OCI-LY7 (cell line): ENCODE data around the gene NBPF6. TPM values are rescaled to one million over a fixed set of nuclear protein-coding genes. Genes with fewer than 3 reads are reported as not detected.

Experiments used
- BruUV-seq: library from RNA; stranded (reverse); fragments of 400-500 nt; replicated peaks from 2 replicates; lab custom pipeline; 2021; lab: Mats Ljungman, UMichigan
- CTCF ChIA-PET: fragments of 300-600 bp; sonication (Branson Sonifier 250); formaldehyde crosslinking; loops from one replicate; lab custom pipeline; 2022; ENCODE audit warnings: antibody characterized with exemption; ENCODE audit not compliant: unreplicated experiment; lab: Charles Lee
- POLR2A ChIA-PET: fragments of 300-600 bp; sonication (Branson Sonifier 250); formaldehyde crosslinking; loops from one replicate; lab custom pipeline; 2022; ENCODE audit warnings: antibody characterized with exemption; lab: Charles Lee
- DNase-seq: peaks from one replicate; pipeline ENCODE4 v3.0.0-alpha.2; 2015; ENCODE audit warnings: low spot score
- H2AFZ ChIP-seq: fragments of 200-600 bp; sonication (generic), shearing (Covaris generic); 2 replicates; pipeline ENCODE4 v1.6.1; 2014; ENCODE audit warnings: mild to moderate bottlenecking, antibody characterized with exemption, low read length, moderate library complexity
- H3K27ac ChIP-seq: fragments of 200-600 bp; sonication (generic); 2 replicates; pipeline ENCODE4 v1.5.1; 2014; ENCODE audit warnings: mixed run types, low read depth, mild to moderate bottlenecking, moderate library complexity, low read length, inconsistent platforms; ENCODE audit not compliant: poor library complexity, severe bottlenecking
- H3K36me3 ChIP-seq: fragments of 200-600 bp; sonication (generic); 2 replicates; pipeline ENCODE4 v1.6.1; 2014; ENCODE audit warnings: mild to moderate bottlenecking, antibody characterized with exemption, low read length, moderate library complexity, mixed read lengths; ENCODE audit not compliant: insufficient read depth
- H3K4me1 ChIP-seq: fragments of 200-600 bp; sonication (generic); 2 replicates; pipeline ENCODE4 v1.5.1; 2014; ENCODE audit warnings: mild to moderate bottlenecking, low read length; ENCODE audit not compliant: insufficient read depth, poor library complexity, severe bottlenecking
- H3K4me2 ChIP-seq: fragments of 200-600 bp; sonication (generic); 2 replicates; pipeline ENCODE4 v1.6.1; 2014; ENCODE audit warnings: mild to moderate bottlenecking, low read length
- H3K4me3 ChIP-seq: fragments of 200-600 bp; sonication (generic); 2 replicates; pipeline ENCODE4 v1.5.1; 2014; ENCODE audit warnings: mild to moderate bottlenecking, low read depth, low read length; ENCODE audit not compliant: poor library complexity, severe bottlenecking
- H3K79me2 ChIP-seq: fragments of 200-600 bp; sonication (generic); 2 replicates; pipeline ENCODE4 v1.6.1; 2016; ENCODE audit warnings: low read depth, mild to moderate bottlenecking, low read length, moderate library complexity, mixed read lengths; ENCODE audit not compliant: insufficient read depth
- H3K9me2 ChIP-seq: fragments of 200-600 bp; sonication (generic); 2 replicates; pipeline ENCODE4 v1.6.1; 2016; ENCODE audit warnings: mild to moderate bottlenecking, low read length, mixed read lengths; ENCODE audit not compliant: insufficient read depth
- H3K9me3 ChIP-seq: fragments of 200-600 bp; sonication (generic); 2 replicates; pipeline ENCODE4 v1.6.1; 2014; ENCODE audit warnings: mild to moderate bottlenecking, mixed run types, low read length, mixed read lengths
- H4K20me1 ChIP-seq: fragments of 200-600 bp; sonication (generic); 2 replicates; pipeline ENCODE4 v1.6.1; 2014; ENCODE audit warnings: mild to moderate bottlenecking, antibody characterized with exemption, low read length, moderate library complexity, mixed read lengths; ENCODE audit not compliant: insufficient read depth
- EZH2phosphoT487 ChIP-seq: fragments of 200-600 bp; sonication (generic); IDR thresholded peaks from 2 replicates; pipeline ENCODE4 v1.6.1; 2018; ENCODE audit warnings: low read depth, borderline replicate concordance, mild to moderate bottlenecking, mixed run types, antibody characterized with exemption, low read length, moderate library complexity, mixed read lengths
- intact Hi-C: fragments of 100-400 bp; cut with micrococcal nuclease; formaldehyde crosslinking; loops from one replicate; pipeline ENCODE4 v1.10.0; 2022; ENCODE audit not compliant: unreplicated experiment
- total RNA-seq, 2 experiments: library from RNA; depleted of rRNA in 1 of 2; stranded (reverse); fragments of >200 nt in 1 of 2; shearing (Covaris generic) in 1 of 2; gene quantifications; 2 replicates each; pipeline ENCODE4 v1.2.3, GENCODE V29; 2014 to 2022
- TF ChIP-seq, protein P1 (sequence below): fragments of 200-600 bp; sonication (generic); conservative IDR thresholded peaks from 2 replicates; pipeline ENCODE4 v1.5.1; 2014; ENCODE audit warnings: mild to moderate bottlenecking, antibody characterized with exemption, low read length, moderate library complexity, mixed read lengths

The NBPF6 gene
- total RNA-seq, 2 experiments from 2014 or later, result not detected

- Histone ChIP-seq H3K36me3 (no peaks in the 10 kb centered on the region), H3K9me3 (no peaks in the 10 kb centered on the region), H3K9me2 (no peaks in the 10 kb centered on the region), H3K79me2 (no peaks in the 10 kb centered on the region), H2AFZ (no peak overlapping the region), H4K20me1 (no peaks in the 10 kb centered on the region), H3K4me1 (no peaks in the 10 kb centered on the region), H3K4me2 (no peak overlapping the region), H3K27ac (no peak overlapping the region), H3K4me3 (no peak overlapping the region)
- ChIA-PET POLR2A (no interaction called here), CTCF (no interaction called here)
- intact Hi-C loops, result no loop called here
- TF ChIP-seq EZH2phosphoT487, result no peak
- TF ChIP-seq, protein P1, sequence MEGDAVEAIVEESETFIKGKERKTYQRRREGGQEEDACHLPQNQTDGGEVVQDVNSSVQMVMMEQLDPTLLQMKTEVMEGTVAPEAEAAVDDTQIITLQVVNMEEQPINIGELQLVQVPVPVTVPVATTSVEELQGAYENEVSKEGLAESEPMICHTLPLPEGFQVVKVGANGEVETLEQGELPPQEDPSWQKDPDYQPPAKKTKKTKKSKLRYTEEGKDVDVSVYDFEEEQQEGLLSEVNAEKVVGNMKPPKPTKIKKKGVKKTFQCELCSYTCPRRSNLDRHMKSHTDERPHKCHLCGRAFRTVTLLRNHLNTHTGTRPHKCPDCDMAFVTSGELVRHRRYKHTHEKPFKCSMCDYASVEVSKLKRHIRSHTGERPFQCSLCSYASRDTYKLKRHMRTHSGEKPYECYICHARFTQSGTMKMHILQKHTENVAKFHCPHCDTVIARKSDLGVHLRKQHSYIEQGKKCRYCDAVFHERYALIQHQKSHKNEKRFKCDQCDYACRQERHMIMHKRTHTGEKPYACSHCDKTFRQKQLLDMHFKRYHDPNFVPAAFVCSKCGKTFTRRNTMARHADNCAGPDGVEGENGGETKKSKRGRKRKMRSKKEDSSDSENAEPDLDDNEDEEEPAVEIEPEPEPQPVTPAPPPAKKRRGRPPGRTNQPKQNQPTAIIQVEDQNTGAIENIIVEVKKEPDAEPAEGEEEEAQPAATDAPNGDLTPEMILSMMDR, result no peak
- BruUV-seq, result no TSS peak
- no peak for DNase-seq
These were observed 53.1 kb downstream of the NBPF6 start for GRCh38 chr1:108503062-108503733.

GRCh38 chr1:108504447-108504846 is 54.3 kb downstream of the NBPF6 start:
- POLR2A ChIA-PET, result interaction anchor here (0.7 kb wide), 1 partner anchor 55 kb away, joined by 3 read pairs; no protein-coding TSS in a partner anchor

DNA sequence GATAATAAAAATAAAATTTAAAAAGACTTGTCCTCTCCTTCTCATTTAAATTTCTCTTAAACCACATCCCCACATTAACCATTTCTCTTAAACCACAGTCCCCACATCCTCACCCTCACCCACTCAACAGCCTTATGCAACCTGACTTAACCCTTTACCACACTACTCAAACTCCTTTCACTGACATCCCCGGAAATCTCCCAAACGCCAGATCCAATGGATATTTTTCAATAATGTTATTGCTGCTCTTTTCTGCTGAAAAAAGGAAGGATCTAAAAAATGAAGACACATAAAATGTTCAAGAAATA is 55.6 kb downstream of the NBPF6 start:
- Histone ChIP-seq H2AFZ (no peak overlapping the region), H4K20me1 (no peaks in the 10 kb centered on the region), H3K4me2 (no peak overlapping the region), H3K36me3 (no peaks in the 10 kb centered on the region), H3K4me1 (no peaks in the 10 kb centered on the region), H3K4me3 (no peak overlapping the region), H3K9me2 (no peaks in the 10 kb centered on the region), H3K27ac (no peak overlapping the region), H3K79me2 (no peaks in the 10 kb centered on the region), H3K9me3 (0 out of 2 replicates have a peak, but pooled peaks cover 4% of the 10 kb centered on the region)
- TF ChIP-seq, protein P1, result no peak
- TF ChIP-seq EZH2phosphoT487, result no peak
- CTCF ChIA-PET, result no interaction called here
- intact Hi-C loops, result no loop called here
- no peak for DNase-seq
- POLR2A ChIA-PET, result interaction anchor here (0.6 kb wide), 1 partner anchor 250 kb away, joined by 4 read pairs; no protein-coding TSS in a partner anchor
- BruUV-seq, result no TSS peak

More at GRCh38 chr1:108504447-108504846, 54.3 kb downstream of the NBPF6 start:
- Histone ChIP-seq H3K27ac (no peak overlapping the region), H3K36me3 (no peaks in the 10 kb centered on the region), H3K4me1 (no peaks in the 10 kb centered on the region), H3K79me2 (no peaks in the 10 kb centered on the region), H3K9me3 (no peaks in the 10 kb centered on the region), H2AFZ (no peak overlapping the region), H3K9me2 (no peaks in the 10 kb centered on the region), H3K4me3 (no peak overlapping the region), H3K4me2 (no peak overlapping the region), H4K20me1 (no peaks in the 10 kb centered on the region)
- intact Hi-C loops, result no loop called here
- DNase-seq, result no peak
- BruUV-seq, result no TSS peak
- CTCF ChIA-PET, result no interaction called here
- TF ChIP-seq, protein P1, result no peak
- no peak for TF ChIP-seq EZH2phosphoT487
